ENCODE data around the gene ROR2.

- TF ChIP-seq, protein P1, sequence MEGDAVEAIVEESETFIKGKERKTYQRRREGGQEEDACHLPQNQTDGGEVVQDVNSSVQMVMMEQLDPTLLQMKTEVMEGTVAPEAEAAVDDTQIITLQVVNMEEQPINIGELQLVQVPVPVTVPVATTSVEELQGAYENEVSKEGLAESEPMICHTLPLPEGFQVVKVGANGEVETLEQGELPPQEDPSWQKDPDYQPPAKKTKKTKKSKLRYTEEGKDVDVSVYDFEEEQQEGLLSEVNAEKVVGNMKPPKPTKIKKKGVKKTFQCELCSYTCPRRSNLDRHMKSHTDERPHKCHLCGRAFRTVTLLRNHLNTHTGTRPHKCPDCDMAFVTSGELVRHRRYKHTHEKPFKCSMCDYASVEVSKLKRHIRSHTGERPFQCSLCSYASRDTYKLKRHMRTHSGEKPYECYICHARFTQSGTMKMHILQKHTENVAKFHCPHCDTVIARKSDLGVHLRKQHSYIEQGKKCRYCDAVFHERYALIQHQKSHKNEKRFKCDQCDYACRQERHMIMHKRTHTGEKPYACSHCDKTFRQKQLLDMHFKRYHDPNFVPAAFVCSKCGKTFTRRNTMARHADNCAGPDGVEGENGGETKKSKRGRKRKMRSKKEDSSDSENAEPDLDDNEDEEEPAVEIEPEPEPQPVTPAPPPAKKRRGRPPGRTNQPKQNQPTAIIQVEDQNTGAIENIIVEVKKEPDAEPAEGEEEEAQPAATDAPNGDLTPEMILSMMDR (IDR thresholded peaks at IDR 0.05): no peak
- TF ChIP-seq POLR2A (IDR thresholded peaks at IDR 0.05): no peak
Observed at GRCh38 chr9:91655658-91656057, 294.4 kb downstream of the ROR2 start.

Measured in heart left ventricle (tissue), 13 donors.